Gastroesophageal sphincter (tissue), 4 donors: ENCODE results near the gene GJD2. TPM values are rescaled to one million over a fixed set of nuclear protein-coding genes. Genes with fewer than 3 reads are reported as not detected.

ENCODE experiments used
- ATAC-seq: fragments of 150-250 bp; one replicate; pipeline ENCODE4 v1.9.1; 2016; ENCODE audit warnings: mild to moderate bottlenecking, moderate library complexity
- H3K27ac ChIP-seq, 4 donors: fragments of 200-600 bp; sonication (generic) in 3 of 4; 1 replicate in 3 of 4; 2 replicates in 1 of 4; pipeline ENCODE4 v1.5.1; 2016 to 2019
- H3K27me3 ChIP-seq: fragments of 200-600 bp; sonication (generic); one replicate; pipeline ENCODE4 v1.5.1; 2019
- H3K36me3 ChIP-seq, 2 donors: fragments of 200-600 bp; sonication (generic); one replicate each; pipeline ENCODE4 v1.5.1; 2019; ENCODE audit warnings: control low read depth in 1 of 2
- H3K4me1 ChIP-seq, 3 donors: fragments of 200-600 bp; sonication (generic); 1 replicate in 2 of 3; 2 replicates in 1 of 3; pipeline ENCODE4 v1.5.1; 2016 to 2019; ENCODE audit warnings: control low read depth in 2 of 3
- H3K4me3 ChIP-seq, 2 donors: fragments of 200-600 bp; sonication (generic); one replicate each; pipeline ENCODE4 v1.5.1; 2019; ENCODE audit warnings: mild to moderate bottlenecking in 1 of 2, moderate library complexity in 1 of 2
- H3K9me3 ChIP-seq, 3 donors: fragments of 200-600 bp; sonication (generic); one replicate each; pipeline ENCODE4 v1.5.1; 2017 to 2019; ENCODE audit warnings: control low read depth in 2 of 3
- EP300 ChIP-seq: sonication (generic); formaldehyde crosslinking; IDR thresholded peaks from one replicate; pipeline ENCODE4 v1.6.1; 2017; ENCODE audit warnings: antibody characterized with exemption, mild to moderate bottlenecking
- POLR2A ChIP-seq, 2 donors: fragments of 450-650 bp; IDR thresholded peaks; one replicate each; pipeline ENCODE4 v1.6.1; 2017; ENCODE audit warnings: antibody characterized with exemption in 2 of 2, mild to moderate bottlenecking in 2 of 2, moderate library complexity in 1 of 2
- POLR2AphosphoS5 ChIP-seq: sonication (generic); formaldehyde crosslinking; IDR thresholded peaks from one replicate; pipeline ENCODE4 v1.6.1; 2017; ENCODE audit warnings: antibody characterized with exemption
- WGBS, 2 donors: methylation state at CpG; one replicate each; pipeline ENCODE4 v1.1.5; 2018; ENCODE audit warnings: low coverage in 1 of 2; 5-methylcytosine and 5-hydroxymethylcytosine counted together
- total RNA-seq, 4 donors: library from RNA; depleted of rRNA; stranded (reverse); fragments of >200 nt; gene quantifications; one replicate each; pipeline ENCODE4 v1.1.0, GENCODE V29; 2016
- TF ChIP-seq, protein P1 (sequence below), 4 experiments: fragments of 200-600 bp in 2 of 4; fragments of 450-650 bp in 2 of 4; sonication (generic) in 1 of 4; IDR thresholded peaks; one replicate each; pipeline ENCODE4 v1.5.1; 2017 to 2019; ENCODE audit warnings: antibody characterized with exemption in 4 of 4, mild to moderate bottlenecking in 2 of 4, moderate library complexity in 2 of 4

GJD2 gene
- total RNA-seq, 4 donors from 2014 or later: not detected

DNA sequence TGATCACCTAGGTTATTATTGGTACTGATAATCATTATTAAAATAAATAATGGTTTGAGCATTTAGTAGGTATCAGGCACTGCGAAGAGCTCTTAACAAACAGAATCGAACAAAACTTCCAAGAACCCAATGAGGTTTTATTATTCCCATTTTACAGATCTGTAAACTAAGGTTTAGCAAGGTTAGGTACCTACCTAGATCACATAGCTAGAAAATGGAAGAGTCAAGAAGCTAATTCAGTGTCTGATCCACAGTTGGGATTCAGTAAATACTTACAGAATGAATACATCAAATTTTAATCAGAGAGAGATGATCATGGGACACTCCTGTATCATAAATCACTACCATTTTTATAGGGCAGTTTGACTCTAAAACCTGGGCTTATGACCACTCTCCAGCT lies 15.5 kb downstream of the GJD2 start:
- Histone ChIP-seq H3K4me1 (no peaks in the 10 kb centered on the region), H3K27ac (no peak overlapping the region), H3K9me3 (no peaks in the 10 kb centered on the region), H3K36me3 (no peaks in the 10 kb centered on the region), H3K4me3 (no peak overlapping the region), H3K27me3 (peaks cover 4% of the 10 kb centered on the region)
- no peak for TF ChIP-seq EP300
- no peak for TF ChIP-seq POLR2AphosphoS5
- ATAC-seq: no peak
- WGBS, 2 donors: 83 to 100% methylated on average over 2 of the region's 2 CpGs

DNA sequence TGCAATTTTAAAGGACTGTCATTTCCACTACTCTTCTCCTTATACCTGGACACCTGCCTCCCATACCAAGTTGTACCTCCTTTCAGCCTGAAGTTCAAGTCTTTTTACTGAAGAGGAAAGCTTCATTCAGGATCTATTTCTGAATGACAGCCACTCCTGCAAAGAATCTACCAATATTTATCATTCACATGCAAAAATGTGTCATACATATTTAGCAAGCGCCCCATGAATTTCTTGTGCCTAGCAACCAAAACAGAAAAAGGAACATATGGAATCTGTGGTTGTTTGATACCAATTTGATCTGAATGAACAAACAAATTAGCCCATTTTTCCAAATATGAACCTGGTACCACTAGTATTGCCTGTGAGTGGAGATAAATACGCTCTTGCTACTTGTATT lies 16.8 kb downstream of the GJD2 start:
- no peaks in the 10 kb centered on the region for H3K36me3 ChIP-seq
- H3K4me1 ChIP-seq: no peaks in the 10 kb centered on the region
- peaks cover 4% of the 10 kb centered on the region for H3K27me3 ChIP-seq
- no peaks in the 10 kb centered on the region for H3K9me3 ChIP-seq
- WGBS, 2 donors: 89 to 95% methylated on average over 2 of the region's 2 CpGs
- ATAC-seq: no peak
- TF ChIP-seq POLR2A (IDR thresholded peaks at IDR 0.05) (no peak), POLR2AphosphoS5 (no peak), EP300 (no peak)
- TF ChIP-seq, protein P1, sequence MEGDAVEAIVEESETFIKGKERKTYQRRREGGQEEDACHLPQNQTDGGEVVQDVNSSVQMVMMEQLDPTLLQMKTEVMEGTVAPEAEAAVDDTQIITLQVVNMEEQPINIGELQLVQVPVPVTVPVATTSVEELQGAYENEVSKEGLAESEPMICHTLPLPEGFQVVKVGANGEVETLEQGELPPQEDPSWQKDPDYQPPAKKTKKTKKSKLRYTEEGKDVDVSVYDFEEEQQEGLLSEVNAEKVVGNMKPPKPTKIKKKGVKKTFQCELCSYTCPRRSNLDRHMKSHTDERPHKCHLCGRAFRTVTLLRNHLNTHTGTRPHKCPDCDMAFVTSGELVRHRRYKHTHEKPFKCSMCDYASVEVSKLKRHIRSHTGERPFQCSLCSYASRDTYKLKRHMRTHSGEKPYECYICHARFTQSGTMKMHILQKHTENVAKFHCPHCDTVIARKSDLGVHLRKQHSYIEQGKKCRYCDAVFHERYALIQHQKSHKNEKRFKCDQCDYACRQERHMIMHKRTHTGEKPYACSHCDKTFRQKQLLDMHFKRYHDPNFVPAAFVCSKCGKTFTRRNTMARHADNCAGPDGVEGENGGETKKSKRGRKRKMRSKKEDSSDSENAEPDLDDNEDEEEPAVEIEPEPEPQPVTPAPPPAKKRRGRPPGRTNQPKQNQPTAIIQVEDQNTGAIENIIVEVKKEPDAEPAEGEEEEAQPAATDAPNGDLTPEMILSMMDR (IDR thresholded peaks at IDR 0.05): no peak
- H3K27ac ChIP-seq: no peak overlapping the region
- no peak overlapping the region for H3K4me3 ChIP-seq

DNA sequence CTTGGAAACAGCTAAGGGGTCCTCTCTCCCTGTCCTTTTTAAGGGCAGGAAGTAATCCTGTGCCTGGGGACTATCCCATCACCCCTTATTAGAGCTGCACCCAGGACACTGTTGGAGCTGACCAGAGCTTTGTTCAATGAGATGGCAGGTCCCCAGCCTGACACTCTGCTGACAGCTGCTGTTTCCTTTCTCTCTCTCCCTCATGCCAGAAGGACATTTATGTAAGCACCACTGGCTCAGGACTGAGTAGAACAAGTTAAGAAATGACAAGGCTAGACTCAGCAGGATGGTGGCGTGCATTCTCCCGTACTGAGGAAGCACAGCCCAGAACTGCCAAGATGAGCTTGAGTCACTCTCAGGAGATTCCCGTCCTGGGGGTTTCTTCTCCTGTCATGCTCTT lies 17.3 kb downstream of the GJD2 start:
- no peaks in the 10 kb centered on the region for H3K36me3 ChIP-seq
- no peak overlapping the region for H3K27ac ChIP-seq
- H3K4me1 ChIP-seq: no peaks in the 10 kb centered on the region
- H3K4me3 ChIP-seq: no peak overlapping the region
- TF ChIP-seq POLR2A (IDR thresholded peaks at IDR 0.05) (no peak), EP300 (no peak), POLR2AphosphoS5 (no peak)
- TF ChIP-seq, protein P1 (IDR thresholded peaks at IDR 0.05): no peak
- no peaks in the 10 kb centered on the region for H3K9me3 ChIP-seq
- no peak for ATAC-seq
- 22% methylated on average over 1 of the region's 3 CpGs; no CpG with 5 or more reads in 1 of the 2 donors for WGBS, 2 donors
- peaks cover 4% of the 10 kb centered on the region for H3K27me3 ChIP-seq

DNA sequence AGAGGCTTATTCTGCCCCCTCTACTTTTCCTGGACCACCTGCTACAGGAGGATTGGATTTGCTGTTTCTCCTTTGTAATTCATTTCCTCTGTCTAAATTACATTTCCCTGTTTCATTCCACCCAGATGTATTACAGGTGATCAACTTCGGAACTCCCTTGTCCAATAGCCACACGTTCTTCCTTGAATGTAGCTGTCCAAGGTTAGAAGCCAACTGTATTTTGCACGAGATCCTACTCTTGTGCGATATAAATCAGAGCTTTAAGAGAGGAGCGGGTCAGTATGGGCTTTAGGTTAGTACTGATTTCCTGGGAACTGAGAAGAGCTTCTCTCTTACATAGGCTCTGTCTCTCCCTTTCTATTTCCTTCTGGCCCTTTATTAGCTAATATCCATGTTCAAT lies 20.5 kb downstream of the GJD2 start:
- TF ChIP-seq POLR2A (IDR thresholded peaks at IDR 0.05): no peak
- no peak for ATAC-seq

DNA sequence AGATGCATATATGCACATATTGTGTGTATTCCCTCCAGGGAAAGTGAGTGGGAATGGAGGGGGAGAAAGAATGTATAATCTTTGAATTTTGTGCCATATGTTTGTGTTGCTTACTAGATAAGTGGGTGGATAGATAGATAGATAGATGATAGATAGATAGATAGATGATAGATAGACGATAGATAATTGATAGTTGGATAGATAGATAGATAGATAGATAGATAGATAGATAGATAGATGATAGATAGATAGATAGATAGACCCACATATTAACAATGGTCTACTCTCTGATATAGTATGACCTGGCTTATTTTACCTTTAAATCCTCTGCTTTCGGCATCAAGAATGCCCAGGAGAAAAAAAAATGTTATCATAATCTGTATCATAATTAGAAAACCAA lies 21.2 kb downstream of the GJD2 start:
- Histone ChIP-seq H3K27me3 (peaks cover 4% of the 10 kb centered on the region), H3K9me3 (no peaks in the 10 kb centered on the region), H3K4me1 (no peaks in the 10 kb centered on the region), H3K36me3 (no peaks in the 10 kb centered on the region), H3K4me3 (no peak overlapping the region), H3K27ac (no peak overlapping the region)
- no peak for TF ChIP-seq EP300
- no peak for TF ChIP-seq POLR2A (IDR thresholded peaks at IDR 0.05)
- no peak for TF ChIP-seq POLR2AphosphoS5
- TF ChIP-seq, protein P1 (IDR thresholded peaks at IDR 0.05): no peak
- ATAC-seq: no peak
- 86 to 88% methylated on average over 2 of the region's 2 CpGs for whole genome bisulfite sequencing, 2 donors

More for the DNA sequence above, 20.5 kb downstream of the GJD2 start:
- 0 to 56% methylated on average over 1 to 5 of the region's 5 CpGs for WGBS, 2 donors
- Histone ChIP-seq H3K4me1 (no peaks in the 10 kb centered on the region), H3K36me3 (no peaks in the 10 kb centered on the region), H3K27me3 (peaks cover 4% of the 10 kb centered on the region), H3K9me3 (no peaks in the 10 kb centered on the region), H3K4me3 (no peak overlapping the region), H3K27ac (no peak overlapping the region)

DNA sequence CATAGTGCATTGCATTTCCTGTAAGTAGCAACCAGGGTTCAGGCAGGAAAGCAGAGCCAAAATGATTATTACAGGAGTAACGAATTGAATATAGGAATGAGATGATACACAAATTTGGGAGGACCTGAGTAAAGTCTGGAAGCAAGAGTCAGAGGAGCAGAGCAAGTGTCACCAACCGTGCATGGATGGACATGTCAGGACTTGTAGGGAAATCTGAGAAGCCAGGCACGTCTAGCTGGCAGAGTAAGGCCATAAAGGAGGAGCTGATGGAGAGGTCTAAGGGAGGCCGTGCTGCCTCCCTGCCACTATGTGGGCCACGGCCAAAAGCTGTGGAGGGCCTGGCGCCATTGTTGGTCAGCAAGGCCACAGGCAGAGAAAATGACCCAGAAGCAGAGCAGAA lies 22.4 kb downstream of the GJD2 start:
- no peaks in the 10 kb centered on the region for H3K4me1 ChIP-seq
- H3K27ac ChIP-seq: no peak overlapping the region
- H3K9me3 ChIP-seq: no peaks in the 10 kb centered on the region
- no peaks in the 10 kb centered on the region for H3K36me3 ChIP-seq
- TF ChIP-seq EP300 (no peak), POLR2A (IDR thresholded peaks at IDR 0.05) (no peak), POLR2AphosphoS5 (no peak)
- TF ChIP-seq, protein P1 (IDR thresholded peaks at IDR 0.05): no peak
- no peak overlapping the region for H3K4me3 ChIP-seq
- H3K27me3 ChIP-seq: peaks cover under 1% of the 10 kb centered on the region
- no peak for ATAC-seq
- 80 to 90% methylated on average over 2 to 3 of the region's 6 CpGs for WGBS, 2 donors
